Left cardiac atrium (tissue), 4 donors: ENCODE measurements around the gene BPHL. TPM values are rescaled to one million over a fixed set of nuclear protein-coding genes. Genes with fewer than 3 reads are reported as not detected.
"Not testable (repeated sequence)": the region's sequence is repeated elsewhere in the genome, so short reads cannot be mapped to it uniquely, and the experiment has no call there.

ENCODE experiments used
- ATAC-seq, 2 donors: fragments of 200-7000 bp; cut with Tn5 transposase; one replicate each; pipeline ENCODE4 v1.9.1; 2020; ENCODE audit warnings: mild to moderate bottlenecking in 2 of 2, moderate library complexity in 2 of 2
- DNase-seq: peaks from one replicate; pipeline ENCODE4 v3.0.0-alpha.2; 2020
- intact Hi-C, 2 donors: fragments of 100-400 bp; cut with DNase I; formaldehyde crosslinking; loops; one replicate each; pipeline versions ENCODE4 v1.14.1 to v1.15.1; 2022 to 2023
- total RNA-seq, 2 donors: library from RNA; stranded (reverse); fragmentation: NEBNext Ultra II Directional; extraction: Animal tissue kit (Norgen Biotek cat#: 25700); gene quantifications; one replicate each; pipeline ENCODE4 v1.2.1, GENCODE V29; 2021
- donor health status: DM: no; HTN: yes; CAD: no.
- donor health status: DM: no; HTN: yes; CAD: no; lungs with severe emphysema.
- donor health status: DM: yes; HTN: yes; CAD: no.
- donor health status: Dilated cardiomyopathy.

Gene BPHL
- total RNA-seq, 2 donors from 2014 or later: 12.4 to 13.6 TPM

- intact Hi-C loops: no loop called here
- ATAC-seq (no peak), DNase-seq (no peak)
These were observed 26.1 kb downstream of the BPHL start for GRCh38 chr6:3144571-3144970.

GRCh38 chr6:3147914-3148757 is 29.6 kb downstream of the BPHL start:
- DNase-seq (no peak), ATAC-seq (no peak)
- intact Hi-C loops: no loop called here

GRCh38 chr6:3151691-3152090 is 33.2 kb downstream of the BPHL start:
- no peak for ATAC-seq
- intact Hi-C loops: no loop called here

GRCh38 chr6:3152689-3153088 is 34.2 kb downstream of the BPHL start:
- DNase-seq: no peak
- intact Hi-C loops: no loop called here
- ATAC-seq: no peak

More at GRCh38 chr6:3151691-3152090, 33.2 kb downstream of the BPHL start:
- no peak for DNase-seq

- DNase-seq, ATAC-seq, intact Hi-C loops: not testable (repeated sequence)
These were observed 36.9 kb downstream of the BPHL start for GRCh38 chr6:3155416-3155815.

- DNase-seq, intact Hi-C loops: not testable (repeated sequence)
These were observed 37.9 kb downstream of the BPHL start for GRCh38 chr6:3156184-3157130.

DNA sequence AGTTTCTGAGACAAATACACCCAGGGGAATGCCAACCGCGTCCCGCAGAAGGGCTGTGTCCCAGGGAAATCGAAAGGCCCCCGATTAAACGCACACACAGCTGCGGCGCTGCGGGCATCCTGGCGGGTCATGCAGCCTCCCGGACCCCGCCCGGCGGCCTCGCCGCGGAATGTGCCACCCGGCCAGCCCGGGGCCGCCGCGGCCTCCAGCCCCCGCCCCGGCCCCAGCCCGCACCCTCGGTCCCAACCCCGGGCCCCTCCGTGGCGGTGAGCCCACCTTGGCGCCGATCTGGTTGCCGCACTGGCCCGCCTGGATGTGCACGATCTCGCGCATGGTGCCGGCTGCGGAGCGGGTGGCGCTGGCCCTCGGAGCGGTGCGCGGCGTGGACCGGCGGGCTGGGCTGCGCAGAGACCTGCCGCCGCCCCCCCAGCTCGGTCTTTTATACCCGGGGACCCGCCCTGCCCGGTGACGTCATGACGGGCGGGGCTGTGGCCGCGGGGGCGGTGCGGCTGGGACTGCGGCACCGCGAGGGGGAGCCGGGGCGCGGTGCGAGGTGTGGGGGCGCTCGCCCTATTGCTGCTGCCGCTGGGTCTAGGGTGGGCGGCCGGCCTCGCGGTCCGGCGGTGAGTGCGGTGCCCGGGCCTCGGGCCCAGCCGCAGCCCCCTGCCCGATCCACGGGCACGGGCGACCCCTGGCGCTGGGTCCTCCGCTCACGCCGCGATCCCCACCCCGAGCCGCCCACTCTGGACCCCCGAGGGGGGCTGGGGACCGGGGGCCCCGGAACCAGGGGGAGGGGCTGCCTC is 38.8 kb downstream of the BPHL start, which contains the start of gene TUBB2A:
Gene TUBB2A (minus strand): TSS at position 414 of the 803 bp plus-strand sequence. CDS start 81 bp downstream, at position 333.
- ATAC-seq (peak; percentile 89 to 91), DNase-seq (peak; percentile 87)
- intact Hi-C loops: no loop called here

More at GRCh38 chr6:3156184-3157130, 37.9 kb downstream of the BPHL start:
- ATAC-seq: peak; percentile 4 to 12

GRCh38 chr6:3159805-3160781 is 41.6 kb downstream of the BPHL start:
- intact Hi-C loops: no loop called here
- peak in 1 of 2 donors; percentile 23 for ATAC-seq
- peak; percentile 66 for DNase-seq

GRCh38 chr6:3162067-3162497 is 43.6 kb downstream of the BPHL start:
- intact Hi-C loops: no loop called here
- DNase-seq (no peak), ATAC-seq (no peak)

- intact Hi-C loops: no loop called here
- DNase-seq (peak; percentile 78), ATAC-seq (peak; percentile 83 to 85)
These were observed 44.2 kb downstream of the BPHL start for GRCh38 chr6:3162565-3163247.

DNA sequence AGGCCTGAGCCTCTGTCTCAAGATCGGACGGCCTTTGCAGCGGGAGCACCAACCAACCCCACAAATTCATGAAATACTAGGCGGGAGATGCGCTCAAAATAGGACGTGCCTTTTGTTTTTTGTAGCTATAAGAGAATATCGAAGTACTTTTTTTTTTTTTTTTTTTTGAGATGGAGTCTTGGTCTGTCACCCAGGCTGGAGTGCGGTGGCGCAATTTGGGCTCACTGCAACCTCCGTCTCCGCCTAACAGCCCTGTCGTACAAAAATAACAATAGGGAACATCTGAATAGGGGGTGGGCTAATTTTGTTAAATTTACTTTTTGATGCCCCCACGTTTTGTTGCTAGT is 44.7 kb downstream of the BPHL start:
- DNase-seq (no peak), ATAC-seq (no peak)
- intact Hi-C loops: no loop called here

GRCh38 chr6:3164388-3164787 is 45.9 kb downstream of the BPHL start:
- ATAC-seq: no peak
- intact Hi-C loops: no loop called here
- no peak for DNase-seq

DNA sequence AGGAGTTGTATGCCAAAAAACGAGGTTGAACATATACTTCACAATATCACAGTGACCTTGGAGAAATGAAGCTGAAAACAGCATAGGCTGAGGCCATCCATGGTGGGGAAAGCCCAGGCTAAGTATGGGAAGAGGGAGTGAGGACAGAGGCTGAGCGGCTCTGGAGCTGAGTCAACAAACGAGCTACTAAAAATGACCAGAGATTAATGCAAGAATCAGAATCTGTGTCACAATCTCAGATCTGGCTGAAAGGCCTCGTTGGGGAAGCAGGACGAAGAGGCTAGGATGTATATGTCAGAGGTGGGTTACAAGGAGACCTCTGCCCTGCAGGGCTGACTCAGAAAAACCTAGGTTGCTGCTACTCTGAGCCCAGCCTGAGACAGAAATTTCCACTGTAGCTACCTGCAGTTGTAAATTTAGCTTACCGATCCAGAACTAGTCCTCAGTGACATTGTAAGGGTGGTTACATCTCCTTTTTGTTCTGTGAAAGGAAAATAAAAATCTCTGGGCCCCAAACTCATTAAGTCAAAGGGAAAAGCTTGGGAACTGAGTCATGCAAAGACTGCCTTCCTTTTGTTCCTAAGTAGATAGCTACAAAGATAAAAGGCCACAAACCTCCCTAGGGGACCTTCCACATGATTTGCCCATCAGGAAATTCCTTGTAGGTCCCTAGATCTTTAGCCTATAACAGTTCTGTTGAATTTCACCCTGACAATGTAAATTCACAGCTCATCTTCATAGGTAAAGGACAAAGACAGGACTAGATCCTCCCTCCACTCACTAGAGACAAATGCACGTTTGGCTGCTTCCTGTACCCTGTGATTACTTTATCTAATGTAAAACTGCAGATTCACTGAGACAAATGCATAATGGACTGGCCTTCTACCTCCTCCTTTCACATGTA is 47.4 kb downstream of the BPHL start:
- no peak for DNase-seq
- intact Hi-C loops: no loop called here
- no peak for ATAC-seq

DNA sequence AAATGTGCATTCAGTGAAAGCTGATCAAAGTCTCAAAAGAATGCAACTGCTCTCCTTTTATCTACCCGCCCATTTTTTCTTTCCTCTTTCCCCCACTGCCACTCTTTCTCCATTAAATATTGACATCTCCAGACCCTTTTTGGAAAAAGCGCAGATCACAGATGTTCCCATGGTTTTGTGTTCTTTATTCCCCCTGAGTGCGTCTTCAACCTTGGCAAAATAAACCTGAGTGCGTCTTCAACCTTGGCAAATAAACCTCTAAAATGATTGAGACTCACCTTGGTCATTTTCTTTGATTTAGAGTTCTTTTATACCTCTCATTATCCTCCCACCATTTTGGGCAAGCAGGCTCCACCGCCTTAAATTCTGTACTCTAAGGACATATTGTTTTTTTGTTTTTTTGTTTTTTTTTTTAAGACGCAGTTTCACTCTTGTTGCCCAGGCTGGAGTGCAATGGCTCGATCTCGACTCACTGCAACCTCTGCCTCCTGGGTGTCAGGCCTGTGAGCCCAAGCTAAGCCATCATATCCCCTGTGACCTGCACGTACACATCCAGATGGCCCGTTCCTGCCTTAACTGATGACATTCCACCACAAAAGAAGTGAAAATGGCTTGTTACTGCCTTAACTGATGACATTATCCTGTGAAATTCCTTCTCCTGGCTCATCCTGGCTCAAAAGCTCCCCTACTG is 48.2 kb downstream of the BPHL start:
- intact Hi-C loops, DNase-seq, ATAC-seq: not testable (repeated sequence)

GRCh38 chr6:3168046-3168445 is 49.5 kb downstream of the BPHL start:
- DNase-seq, intact Hi-C loops, ATAC-seq: not testable (repeated sequence)

DNA sequence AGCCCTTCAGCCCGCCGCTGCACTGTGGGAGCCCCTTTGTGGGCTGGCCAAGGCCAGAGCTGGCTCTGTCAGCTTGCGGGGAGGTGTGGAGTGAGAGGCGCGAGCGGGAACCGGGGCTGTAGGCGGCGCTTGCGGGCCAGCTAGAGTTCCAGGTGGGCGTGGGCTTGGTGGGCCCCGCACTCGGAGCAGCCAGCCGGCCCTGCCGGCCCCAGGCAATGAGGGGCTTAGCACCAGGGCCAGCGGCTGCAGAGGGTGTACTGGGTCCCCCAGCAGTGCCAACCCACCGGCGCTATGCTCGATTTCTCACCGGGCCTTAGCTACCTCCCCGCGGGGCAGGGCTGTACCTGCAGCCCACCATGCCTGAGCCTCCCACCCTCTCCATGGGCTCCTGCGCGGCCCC is 52.2 kb downstream of the BPHL start:
- intact Hi-C loops, DNase-seq, ATAC-seq: not testable (repeated sequence)
